H9 (cell line): Measurements from ENCODE around the gene P4HA2. TPM values are rescaled to one million over a fixed set of nuclear protein-coding genes. Genes with fewer than 3 reads are reported as not detected.

Experiments
- DNase-seq: peaks from one replicate; pipeline ENCODE4 v3.0.0-alpha.2; 2017
- H2AFZ ChIP-seq: one replicate; pipeline ENCODE4 v1.6.1; 2013; ENCODE audit warnings: mild to moderate bottlenecking, low read length, control low read depth, moderate library complexity
- H2AK5ac ChIP-seq: 2 replicates; pipeline ENCODE4 v1.6.1; 2013; ENCODE audit warnings: low read length, control low read depth, mixed read lengths; ENCODE audit not compliant: insufficient read length
- H2BK120ac ChIP-seq: one replicate; pipeline ENCODE4 v1.6.1; 2013; ENCODE audit warnings: low read depth, mild to moderate bottlenecking, low read length, control low read depth, inconsistent platforms; ENCODE audit not compliant: poor library complexity, severe bottlenecking
- H2BK12ac ChIP-seq: 2 replicates; pipeline ENCODE4 v1.6.1; 2013; ENCODE audit warnings: low read length, control low read depth, mixed read lengths, low read depth; ENCODE audit not compliant: insufficient read length
- H2BK15ac ChIP-seq: 2 replicates; pipeline ENCODE4 v1.6.1; 2013; ENCODE audit warnings: low read depth, low read length, control low read depth
- H2BK20ac ChIP-seq: one replicate; pipeline ENCODE4 v1.6.1; 2013; ENCODE audit warnings: low read depth, mild to moderate bottlenecking, low read length, control low read depth, inconsistent platforms; ENCODE audit not compliant: poor library complexity, severe bottlenecking
- H2BK5ac ChIP-seq: 2 replicates; pipeline ENCODE4 v1.6.1; 2013; ENCODE audit warnings: low read length, control low read depth, mixed read lengths; ENCODE audit not compliant: insufficient read length
- H3K14ac ChIP-seq: 2 replicates; pipeline ENCODE4 v1.6.1; 2013; ENCODE audit warnings: low read length, control low read depth; ENCODE audit not compliant: insufficient read depth
- H3K18ac ChIP-seq: 2 replicates; pipeline ENCODE4 v1.6.1; 2013; ENCODE audit warnings: low read depth, mild to moderate bottlenecking, mixed read lengths, low read length, control low read depth; ENCODE audit not compliant: insufficient read length
- H3K23ac ChIP-seq: 2 replicates; pipeline ENCODE4 v1.6.1; 2013; ENCODE audit warnings: low read length, control low read depth, mixed read lengths, low read depth; ENCODE audit not compliant: insufficient read length
- H3K23me2 ChIP-seq: 2 replicates; pipeline ENCODE4 v1.6.1; 2013; ENCODE audit warnings: low read depth, mild to moderate bottlenecking, mixed read lengths, low read length, control low read depth; ENCODE audit not compliant: insufficient read length, poor library complexity, severe bottlenecking
- H3K27ac ChIP-seq: 2 replicates; pipeline ENCODE4 v1.5.1; 2013; ENCODE audit warnings: low read length, control low read depth, mixed read lengths, low read depth; ENCODE audit not compliant: insufficient read length
- H3K27me3 ChIP-seq: 2 replicates; pipeline ENCODE4 v1.6.1; 2013; ENCODE audit warnings: low read length, control low read depth, inconsistent platforms; ENCODE audit not compliant: insufficient read depth
- H3K4ac ChIP-seq: 2 replicates; pipeline ENCODE4 v1.6.1; 2013; ENCODE audit warnings: low read depth, mild to moderate bottlenecking, control low read depth, inconsistent platforms, low read length, moderate library complexity
- H3K4me1 ChIP-seq: 2 replicates; pipeline ENCODE4 v1.6.1; 2013; ENCODE audit warnings: low read length, control low read depth, inconsistent platforms; ENCODE audit not compliant: insufficient read depth
- H3K4me2 ChIP-seq: 2 replicates; pipeline ENCODE4 v1.6.1; 2013; ENCODE audit warnings: low read length, control low read depth, mixed read lengths; ENCODE audit not compliant: insufficient read length, insufficient read depth
- H3K56ac ChIP-seq: 2 replicates; pipeline ENCODE4 v1.6.1; 2013; ENCODE audit warnings: low read depth, mild to moderate bottlenecking, mixed read lengths, low read length, control low read depth; ENCODE audit not compliant: insufficient read length
- H3K79me1 ChIP-seq: 2 replicates; pipeline ENCODE4 v1.6.1; 2013; ENCODE audit warnings: low read depth, mild to moderate bottlenecking, moderate library complexity, low read length, control low read depth, inconsistent platforms; ENCODE audit not compliant: insufficient read depth, poor library complexity, severe bottlenecking
- H3K79me2 ChIP-seq: 2 replicates; pipeline ENCODE4 v1.6.1; 2013; ENCODE audit warnings: low read length, control low read depth, inconsistent platforms; ENCODE audit not compliant: insufficient read depth
- H3K9ac ChIP-seq: 2 replicates; pipeline ENCODE4 v1.6.1; 2013; ENCODE audit warnings: low read length, control low read depth, mixed read lengths; ENCODE audit not compliant: insufficient read length; ENCODE audit errors: extremely low read depth
- H3K9me3 ChIP-seq: one replicate; pipeline ENCODE4 v1.6.1; 2013; ENCODE audit warnings: low read depth, low read length, inconsistent platforms; ENCODE audit not compliant: control insufficient read depth
- H3T11ph ChIP-seq: one replicate; pipeline ENCODE4 v1.6.1; 2013; ENCODE audit warnings: mild to moderate bottlenecking, low read length, control low read depth, inconsistent platforms
- H4K20me1 ChIP-seq: one replicate; pipeline ENCODE4 v1.6.1; 2013; ENCODE audit not compliant: control insufficient read depth, insufficient read length, insufficient read depth
- H4K5ac ChIP-seq: 2 replicates; pipeline ENCODE4 v1.6.1; 2013; ENCODE audit warnings: low read depth, mild to moderate bottlenecking, mixed read lengths, low read length, control low read depth; ENCODE audit not compliant: insufficient read length
- H4K8ac ChIP-seq: replicated peaks from 2 replicates; pipeline ENCODE4 v1.6.1; 2013; ENCODE audit warnings: low read length, control low read depth, mixed read lengths, low read depth; ENCODE audit not compliant: insufficient read length
- H4K91ac ChIP-seq: 2 replicates; pipeline ENCODE4 v1.6.1; 2013; ENCODE audit warnings: low read depth, mild to moderate bottlenecking, moderate library complexity, mixed read lengths, low read length, control low read depth; ENCODE audit not compliant: insufficient read length
- H3K27ac Mint-ChIP-seq, 3 experiments: 2 replicates in 2 of 3; 3 replicates in 1 of 3; pipeline ENCODE4 v1.8.0; 2020 to 2021; ENCODE audit warnings: mixed read lengths in 3 of 3, mild to moderate bottlenecking in 1 of 3, moderate library complexity in 1 of 3
- H3K27me3 Mint-ChIP-seq: 2 replicates; pipeline ENCODE4 v1.8.0; 2021; ENCODE audit warnings: low read depth, mild to moderate bottlenecking, moderate library complexity, mixed read lengths
- H3K36me3 Mint-ChIP-seq, 3 experiments: 2 replicates in 2 of 3; 3 replicates in 1 of 3; pipeline ENCODE4 v1.8.0; 2020 to 2021; ENCODE audit warnings: low read depth in 3 of 3, mixed read lengths in 3 of 3; ENCODE audit not compliant: insufficient read depth in 1 of 3
- H3K4me1 Mint-ChIP-seq, 2 experiments: 2 replicates each; pipeline ENCODE4 v1.8.0; 2020; ENCODE audit warnings: mixed read lengths in 2 of 2
- H3K4me3 Mint-ChIP-seq, 2 experiments: 2 replicates in 1 of 2; 3 replicates in 1 of 2; pipeline ENCODE4 v1.8.0; 2020 to 2021; ENCODE audit warnings: mild to moderate bottlenecking in 2 of 2, mixed read lengths in 2 of 2, moderate library complexity in 1 of 2
- H3K9me3 Mint-ChIP-seq, 2 experiments: 2 replicates in 1 of 2; 3 replicates in 1 of 2; pipeline ENCODE4 v1.8.0; 2020; ENCODE audit warnings: mild to moderate bottlenecking in 2 of 2, mixed read lengths in 2 of 2, moderate library complexity in 1 of 2
- WGBS: extraction: QIAGEN DNeasy Blood & Tissue Kit; methylation state at CpG from one replicate; pipeline ENCODE4 v1.1.7; 2013; ENCODE audit warnings: missing lambda C conversion rate, low lambda C conversion rate, mixed read lengths; ENCODE audit not compliant: insufficient read length; ENCODE audit errors: extremely low coverage; 5-methylcytosine and 5-hydroxymethylcytosine counted together
- total RNA-seq: library from RNA; stranded (reverse); gene quantifications from 2 replicates; pipeline ENCODE4 v1.2.1, GENCODE V29; 2021
- TF ChIP-seq, protein P1 (sequence below): fragments of 200-600 bp; sonication (generic); conservative IDR thresholded peaks from 3 replicates; pipeline ENCODE4 v1.8.0; 2021; ENCODE audit warnings: antibody characterized with exemption, mild to moderate bottlenecking

P4HA2 gene
- total RNA-seq, 1 experiment from 2014 or later, result 15.3 TPM

DNA sequence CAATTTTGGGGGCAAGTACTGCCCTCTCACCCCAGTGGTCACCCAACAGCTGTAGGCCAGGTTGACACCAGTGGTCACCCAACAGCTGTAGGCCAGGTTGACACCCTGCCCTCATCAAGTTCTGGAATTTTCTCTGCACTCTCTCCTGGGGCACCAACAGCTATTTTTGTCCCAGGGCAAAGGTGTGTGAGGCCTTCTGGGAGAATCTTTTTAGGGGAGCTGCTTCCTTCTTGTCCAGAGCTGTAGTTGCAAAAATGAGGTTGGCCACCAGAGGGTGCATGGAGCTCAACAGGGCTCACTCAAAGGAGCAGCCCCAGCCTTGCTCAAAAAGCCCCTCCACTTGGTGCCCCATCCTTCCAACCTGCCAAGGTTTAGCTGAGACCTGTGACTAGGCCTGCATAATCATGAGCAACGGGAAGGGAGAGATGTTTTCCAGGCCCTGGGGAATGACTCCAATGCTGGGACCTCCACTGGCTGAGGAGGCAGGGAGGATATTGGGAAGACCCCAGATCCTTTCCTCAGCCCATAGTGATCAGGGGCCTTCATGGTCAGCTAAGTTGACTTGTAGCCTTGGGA, 10.6 kb upstream of the P4HA2 start:
- H3K9ac ChIP-seq, result no peak overlapping the region
- H3K4me1 Mint-ChIP-seq, result no peaks in the 10 kb centered on the region
- no peak overlapping the region for H3K18ac ChIP-seq
- H2BK120ac ChIP-seq, result no peak overlapping the region
- no peak overlapping the region for H2BK20ac ChIP-seq
- peaks cover 0 to under 1% (median 0%) of the 10 kb centered on the region in 3 experiments; a peak in 2 of 7 replicates for H3K36me3 Mint-ChIP-seq
- H3K4me3 Mint-ChIP-seq, result no peak overlapping the region
- no CpG with 5 or more reads among the region's 1 CpG for WGBS
- H3K79me2 ChIP-seq, result no peaks in the 10 kb centered on the region
- no peak overlapping the region for H3K14ac ChIP-seq
- no peak overlapping the region for H3T11ph ChIP-seq
- H2AFZ ChIP-seq, result no peak overlapping the region
- H3K4me2 ChIP-seq, result no peak overlapping the region
- no peak overlapping the region for H3K4ac ChIP-seq
- H2BK15ac ChIP-seq, result no peak overlapping the region
- H3K79me1 ChIP-seq, result no peaks in the 10 kb centered on the region
- DNase-seq, result peak; percentile 80
- no peak overlapping the region for H4K8ac ChIP-seq
- H3K9me3 ChIP-seq, result no peaks in the 10 kb centered on the region
- H3K9me3 Mint-ChIP-seq, result peaks cover 6% of the 10 kb centered on the region in 2 experiments; a peak in 4 of 5 replicates
- no peak overlapping the region for H3K27ac Mint-ChIP-seq
- no peaks in the 10 kb centered on the region for H3K27me3 ChIP-seq
- H3K27me3 Mint-ChIP-seq, result peaks cover under 1% of the 10 kb centered on the region; the same call in 1 of the 2 replicates
- no peak overlapping the region for H2BK12ac ChIP-seq
- no peak overlapping the region for H4K5ac ChIP-seq
- no peak overlapping the region for H2BK5ac ChIP-seq
- no peaks in the 10 kb centered on the region for H3K4me1 ChIP-seq
- TF ChIP-seq, protein P1, sequence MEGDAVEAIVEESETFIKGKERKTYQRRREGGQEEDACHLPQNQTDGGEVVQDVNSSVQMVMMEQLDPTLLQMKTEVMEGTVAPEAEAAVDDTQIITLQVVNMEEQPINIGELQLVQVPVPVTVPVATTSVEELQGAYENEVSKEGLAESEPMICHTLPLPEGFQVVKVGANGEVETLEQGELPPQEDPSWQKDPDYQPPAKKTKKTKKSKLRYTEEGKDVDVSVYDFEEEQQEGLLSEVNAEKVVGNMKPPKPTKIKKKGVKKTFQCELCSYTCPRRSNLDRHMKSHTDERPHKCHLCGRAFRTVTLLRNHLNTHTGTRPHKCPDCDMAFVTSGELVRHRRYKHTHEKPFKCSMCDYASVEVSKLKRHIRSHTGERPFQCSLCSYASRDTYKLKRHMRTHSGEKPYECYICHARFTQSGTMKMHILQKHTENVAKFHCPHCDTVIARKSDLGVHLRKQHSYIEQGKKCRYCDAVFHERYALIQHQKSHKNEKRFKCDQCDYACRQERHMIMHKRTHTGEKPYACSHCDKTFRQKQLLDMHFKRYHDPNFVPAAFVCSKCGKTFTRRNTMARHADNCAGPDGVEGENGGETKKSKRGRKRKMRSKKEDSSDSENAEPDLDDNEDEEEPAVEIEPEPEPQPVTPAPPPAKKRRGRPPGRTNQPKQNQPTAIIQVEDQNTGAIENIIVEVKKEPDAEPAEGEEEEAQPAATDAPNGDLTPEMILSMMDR, result peak; percentile 83
- H3K27ac ChIP-seq, result no peak overlapping the region
- H3K56ac ChIP-seq, result no peak overlapping the region
- H2AK5ac ChIP-seq, result no peak overlapping the region
- H4K91ac ChIP-seq, result no peak overlapping the region
- no peak overlapping the region for H3K23ac ChIP-seq
- no peaks in the 10 kb centered on the region for H4K20me1 ChIP-seq
- H3K23me2 ChIP-seq, result no peaks in the 10 kb centered on the region
